ENCODE results near the gene ANKRD1. TPM values are rescaled to one million over a fixed set of nuclear protein-coding genes. Genes with fewer than 3 reads are reported as not detected.

ANKRD1 gene
- total RNA-seq: 0.21 and 21.2 TPM in 2 replicates

GRCh38 chr10:90920986-90921666 lies at the start of gene ANKRD1:
Gene ANKRD1, minus strand, starts transcription at chr10:90921087. Its CDS starts 60 bp downstream, at chr10:90921027.

DNA sequence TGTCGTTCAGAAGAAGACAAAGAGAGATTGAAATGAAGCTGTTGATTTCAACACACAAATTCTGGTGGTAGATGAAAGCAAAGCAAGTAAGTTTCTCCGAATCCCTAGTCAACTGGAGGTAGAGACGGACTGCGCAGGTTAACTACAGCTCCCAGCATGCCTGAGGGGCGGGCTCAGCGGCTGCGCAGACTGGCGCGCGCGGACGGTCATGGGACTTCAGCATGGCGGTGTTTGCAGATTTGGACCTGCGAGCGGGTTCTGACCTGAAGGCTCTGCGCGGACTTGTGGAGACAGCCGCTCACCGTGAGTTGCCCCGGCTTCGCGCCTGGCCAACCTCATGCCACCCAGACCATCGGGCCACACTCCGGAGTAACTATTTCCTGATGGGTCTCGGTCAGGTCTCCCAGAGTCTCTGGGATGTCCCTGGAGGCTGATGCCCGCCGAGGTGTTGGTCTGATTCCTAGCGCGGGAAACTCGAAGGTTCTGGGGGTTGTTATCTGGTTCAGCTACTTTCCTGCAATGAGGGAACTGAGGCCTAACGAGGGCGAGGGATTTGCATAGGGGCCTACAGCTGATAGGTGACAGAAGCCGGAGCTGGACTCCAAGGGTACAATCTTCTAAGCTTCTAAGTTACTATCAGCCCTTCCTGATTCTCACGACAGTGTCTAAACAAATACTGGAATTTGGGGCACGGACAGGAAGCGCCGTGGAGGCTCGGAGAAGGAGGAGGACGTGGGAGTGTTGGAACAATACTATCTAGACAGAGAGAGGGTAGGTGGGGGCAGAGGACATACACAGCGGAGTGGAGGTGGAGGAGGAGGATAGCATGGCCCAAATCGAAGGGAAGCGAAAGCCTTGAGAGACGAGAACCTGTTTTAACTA lies 48.9 kb downstream of the ANKRD1 start, which contains the start of gene RPP30:
Gene RPP30 (plus strand): TSS at position 209 of the 882 bp plus-strand sequence. CDS start 13 bp downstream, at position 222.

Other genes starting within 250 kb of the ANKRD1 start
- gene HTR7, start 63.0 kb downstream of the ANKRD1 start, total RNA-seq: 11.1 and 32.0 TPM in 2 replicates
- gene RPP30, start 49.1 kb downstream of the ANKRD1 start, total RNA-seq: 35.2 and 45.2 TPM in 2 replicates